ENCODE measurements around the gene EVA1A.

The EVA1A gene

GRCh38 chr2:75460630-75461029 is 100.1 kb downstream of the EVA1A start:
- TF ChIP-seq YY1 (IDR thresholded peaks at IDR 0.05; ENCODE audit: insufficient read depth, insufficient read length) (no peak), ZNF274 (IDR thresholded peaks at IDR 0.05; ENCODE audit: low read depth, low read length) (no peak), SUZ12 (IDR thresholded peaks at IDR 0.05; ENCODE audit: extremely low read depth, insufficient read depth, insufficient read length) (no peak)
- Histone ChIP-seq H3K27me3 (ENCODE audit: insufficient read depth, insufficient read length) (no peaks in the 10 kb centered on the region), H3K4me1 (ENCODE audit: insufficient read depth, insufficient read length) (no peaks in the 10 kb centered on the region), H3K9ac (ENCODE audit: insufficient read length, low read depth) (no peak overlapping the region), H3K9me3 (ENCODE audit: insufficient read depth, low read length) (no peaks in the 10 kb centered on the region), H3K4me3 (ENCODE audit: insufficient read length, low read depth) (no peak overlapping the region), H3K36me3 (ENCODE audit: insufficient read depth, insufficient read length, low read length) (no peaks in the 10 kb centered on the region)
- no peak for DNase-seq (ENCODE audit: low read depth, low spot score)

- Histone ChIP-seq H3K9me3 (ENCODE audit: insufficient read depth, low read length) (no peaks in the 10 kb centered on the region), H3K36me3 (ENCODE audit: insufficient read depth, insufficient read length, low read length) (no peaks in the 10 kb centered on the region), H3K27me3 (ENCODE audit: insufficient read depth, insufficient read length) (no peaks in the 10 kb centered on the region), H3K9ac (ENCODE audit: insufficient read length, low read depth) (no peak overlapping the region), H3K4me3 (ENCODE audit: insufficient read length, low read depth) (no peak overlapping the region), H3K4me1 (ENCODE audit: insufficient read depth, insufficient read length) (no peaks in the 10 kb centered on the region)
- TF ChIP-seq ZNF274 (IDR thresholded peaks at IDR 0.05; ENCODE audit: low read depth, low read length) (no peak), YY1 (IDR thresholded peaks at IDR 0.05; ENCODE audit: insufficient read depth, insufficient read length) (no peak), SUZ12 (IDR thresholded peaks at IDR 0.05; ENCODE audit: extremely low read depth, insufficient read depth, insufficient read length) (no peak)
- DNase-seq (ENCODE audit: low read depth, low spot score) = no peak
These were observed 101.0 kb downstream of the EVA1A start for GRCh38 chr2:75459565-75460310.

DNA sequence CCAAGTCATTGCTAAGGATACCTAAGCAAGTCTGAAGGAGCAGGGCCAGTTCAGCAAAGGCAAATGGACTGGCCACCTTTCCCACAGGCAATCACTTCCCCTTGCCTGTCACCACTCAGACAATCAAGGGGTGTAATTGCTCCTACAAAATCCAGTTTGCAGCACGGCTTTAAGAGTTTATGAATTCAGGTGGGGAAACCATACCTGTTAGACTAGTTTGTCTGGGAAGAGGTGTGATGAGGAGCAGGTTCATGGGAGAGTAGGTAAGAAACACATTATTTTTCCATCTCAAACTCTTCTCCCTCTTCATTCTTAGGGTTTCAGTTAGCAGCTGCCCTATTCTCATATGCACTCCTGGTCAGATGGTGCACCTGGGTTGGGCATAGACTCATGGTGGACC is 102.5 kb downstream of the EVA1A start:
- no peak overlapping the region for H3K9ac ChIP-seq (ENCODE audit: insufficient read length, low read depth)
- no peaks in the 10 kb centered on the region for H3K4me1 ChIP-seq (ENCODE audit: insufficient read depth, insufficient read length)
- DNase-seq (ENCODE audit: low read depth, low spot score) = no peak
- no peaks in the 10 kb centered on the region for H3K27me3 ChIP-seq (ENCODE audit: insufficient read depth, insufficient read length)
- no peaks in the 10 kb centered on the region for H3K36me3 ChIP-seq (ENCODE audit: insufficient read depth, insufficient read length, low read length)
- H3K4me3 ChIP-seq (ENCODE audit: insufficient read length, low read depth) = no peak overlapping the region
- TF ChIP-seq YY1 (IDR thresholded peaks at IDR 0.05; ENCODE audit: insufficient read depth, insufficient read length) (no peak), SUZ12 (IDR thresholded peaks at IDR 0.05; ENCODE audit: extremely low read depth, insufficient read depth, insufficient read length) (no peak), ZNF274 (IDR thresholded peaks at IDR 0.05; ENCODE audit: low read depth, low read length) (no peak)
- H3K9me3 ChIP-seq (ENCODE audit: insufficient read depth, low read length) = no peaks in the 10 kb centered on the region

DNA sequence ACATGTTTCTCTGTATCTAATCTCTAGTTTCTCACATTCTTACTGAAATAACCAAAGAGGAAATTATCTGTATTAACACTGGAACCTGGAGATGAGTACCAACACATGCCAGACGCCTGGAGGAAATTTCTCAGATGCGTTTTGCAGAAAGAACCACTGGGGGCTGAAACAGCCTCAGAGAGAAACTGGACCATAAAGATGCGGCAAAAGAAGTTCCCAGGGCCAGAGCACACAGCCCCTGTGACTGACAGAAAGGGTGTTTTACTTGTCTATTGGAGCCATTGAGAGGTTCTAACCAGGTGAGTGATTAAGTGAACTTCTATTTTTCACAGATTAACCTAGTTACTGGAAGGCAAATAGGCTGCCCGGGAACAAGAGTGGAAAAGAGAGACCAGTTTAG is 103.9 kb downstream of the EVA1A start:
- no peaks in the 10 kb centered on the region for H3K4me1 ChIP-seq (ENCODE audit: insufficient read depth, insufficient read length)
- no peak for DNase-seq (ENCODE audit: low read depth, low spot score)
- H3K4me3 ChIP-seq (ENCODE audit: insufficient read length, low read depth) = no peak overlapping the region
- H3K9ac ChIP-seq (ENCODE audit: insufficient read length, low read depth) = no peak overlapping the region
- no peaks in the 10 kb centered on the region for H3K36me3 ChIP-seq (ENCODE audit: insufficient read depth, insufficient read length, low read length)
- no peak for TF ChIP-seq YY1 (IDR thresholded peaks at IDR 0.05; ENCODE audit: insufficient read depth, insufficient read length)
- TF ChIP-seq ZNF274 (IDR thresholded peaks at IDR 0.05; ENCODE audit: low read depth, low read length) = no peak
- no peak for TF ChIP-seq SUZ12 (IDR thresholded peaks at IDR 0.05; ENCODE audit: extremely low read depth, insufficient read depth, insufficient read length)
- no peaks in the 10 kb centered on the region for H3K27me3 ChIP-seq (ENCODE audit: insufficient read depth, insufficient read length)
- H3K9me3 ChIP-seq (ENCODE audit: insufficient read depth, low read length) = no peaks in the 10 kb centered on the region

DNA sequence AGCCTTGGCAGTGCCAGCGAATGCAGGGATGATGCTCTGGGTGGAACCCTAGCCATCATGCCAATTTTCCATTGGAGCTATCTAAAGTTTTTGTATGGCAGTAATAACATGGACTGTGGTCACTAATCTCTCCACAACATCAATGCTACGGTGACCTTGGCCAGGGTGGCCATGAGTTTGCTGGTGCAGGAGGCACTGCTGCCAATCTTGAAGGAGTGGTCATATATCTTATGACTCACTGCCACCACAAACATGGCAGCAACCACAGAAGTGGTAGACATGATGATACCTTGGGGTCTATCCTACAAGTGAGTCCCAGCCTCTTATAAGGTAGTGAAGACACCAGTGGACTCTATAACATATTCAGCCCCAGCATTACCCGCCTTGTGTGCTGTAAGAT is 104.6 kb downstream of the EVA1A start:
- Histone ChIP-seq H3K9me3 (ENCODE audit: insufficient read depth, low read length) (no peaks in the 10 kb centered on the region), H3K9ac (ENCODE audit: insufficient read length, low read depth) (no peak overlapping the region), H3K4me3 (ENCODE audit: insufficient read length, low read depth) (no peak overlapping the region), H3K36me3 (ENCODE audit: insufficient read depth, insufficient read length, low read length) (no peaks in the 10 kb centered on the region), H3K4me1 (ENCODE audit: insufficient read depth, insufficient read length) (no peaks in the 10 kb centered on the region), H3K27me3 (ENCODE audit: insufficient read depth, insufficient read length) (no peaks in the 10 kb centered on the region)
- TF ChIP-seq SUZ12 (IDR thresholded peaks at IDR 0.05; ENCODE audit: extremely low read depth, insufficient read depth, insufficient read length) (no peak), ZNF274 (IDR thresholded peaks at IDR 0.05; ENCODE audit: low read depth, low read length) (no peak), YY1 (IDR thresholded peaks at IDR 0.05; ENCODE audit: insufficient read depth, insufficient read length) (no peak)
- DNase-seq (ENCODE audit: low read depth, low spot score) = no peak

DNA sequence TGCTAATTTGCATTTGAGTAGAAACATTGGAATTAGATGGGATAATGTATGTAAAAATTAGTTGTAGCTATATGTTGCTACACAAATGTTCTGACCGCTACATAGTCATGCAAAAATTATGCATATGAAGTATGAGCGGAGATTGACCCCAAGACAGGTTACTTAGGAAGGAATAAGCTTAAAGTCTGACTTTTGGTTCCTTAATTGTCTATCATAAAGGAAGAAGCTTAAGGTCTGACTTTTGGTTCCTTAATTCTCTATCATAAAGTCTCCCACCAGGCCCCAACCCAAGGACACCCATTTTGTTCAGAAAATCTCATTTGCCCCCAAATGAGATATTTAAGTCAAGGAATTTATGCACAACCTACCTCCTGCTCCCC is 106.5 kb downstream of the EVA1A start:
- H3K9ac ChIP-seq (ENCODE audit: insufficient read length, low read depth) = no peak overlapping the region
- no peaks in the 10 kb centered on the region for H3K27me3 ChIP-seq (ENCODE audit: insufficient read depth, insufficient read length)
- no peaks in the 10 kb centered on the region for H3K4me1 ChIP-seq (ENCODE audit: insufficient read depth, insufficient read length)
- H3K36me3 ChIP-seq (ENCODE audit: insufficient read depth, insufficient read length, low read length) = no peaks in the 10 kb centered on the region
- TF ChIP-seq YY1 (IDR thresholded peaks at IDR 0.05; ENCODE audit: insufficient read depth, insufficient read length) (no peak), ZNF274 (IDR thresholded peaks at IDR 0.05; ENCODE audit: low read depth, low read length) (no peak), SUZ12 (IDR thresholded peaks at IDR 0.05; ENCODE audit: extremely low read depth, insufficient read depth, insufficient read length) (no peak)
- no peak overlapping the region for H3K4me3 ChIP-seq (ENCODE audit: insufficient read length, low read depth)
- no peak for DNase-seq (ENCODE audit: low read depth, low spot score)
- peaks cover 10% of the 10 kb centered on the region for H3K9me3 ChIP-seq (ENCODE audit: insufficient read depth, low read length)

DNA sequence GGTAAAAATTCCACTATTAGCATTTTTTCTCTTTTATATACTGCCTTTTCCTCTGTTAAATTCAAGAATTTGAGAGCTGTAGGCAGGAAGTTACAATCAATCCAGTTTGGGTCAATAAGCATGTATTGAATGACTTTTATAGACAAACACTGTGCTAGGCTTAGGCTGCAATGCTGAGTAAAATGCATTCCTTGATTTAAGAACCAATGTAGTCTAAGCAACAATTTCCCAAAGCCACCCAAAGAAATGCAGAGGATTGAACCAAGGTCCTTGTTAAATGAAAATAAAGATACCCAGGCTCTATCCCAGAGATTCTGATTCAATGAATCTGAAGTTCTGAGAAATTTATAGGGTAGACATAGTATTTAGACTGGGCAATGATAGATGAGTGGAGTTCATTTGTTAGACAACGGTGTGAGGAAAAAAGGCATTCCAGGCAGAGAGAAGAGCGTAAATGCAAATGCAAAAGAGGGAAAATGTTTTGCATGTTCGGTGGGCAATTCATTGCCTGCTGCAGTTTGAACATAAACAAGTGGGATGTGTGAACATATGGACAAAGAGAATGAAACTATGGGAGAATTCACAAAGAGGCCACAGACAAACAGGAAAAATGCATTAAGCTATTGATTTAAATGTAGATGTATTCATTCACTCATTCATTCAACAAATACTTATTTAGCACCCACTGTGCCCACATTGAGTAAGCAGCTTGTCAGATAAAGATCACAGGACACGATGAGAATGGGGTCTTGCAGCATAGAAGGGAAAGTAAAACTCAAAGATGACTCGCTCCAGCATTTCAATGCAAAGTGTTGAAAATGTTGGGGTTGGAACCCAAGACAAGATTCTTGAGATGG is 107.1 kb downstream of the EVA1A start:
- no peak for TF ChIP-seq ZNF274 (IDR thresholded peaks at IDR 0.05; ENCODE audit: low read depth, low read length)
- no peak for TF ChIP-seq YY1 (IDR thresholded peaks at IDR 0.05; ENCODE audit: insufficient read depth, insufficient read length)
- TF ChIP-seq SUZ12 (IDR thresholded peaks at IDR 0.05; ENCODE audit: extremely low read depth, insufficient read depth, insufficient read length) = no peak
- H3K27me3 ChIP-seq (ENCODE audit: insufficient read depth, insufficient read length) = no peaks in the 10 kb centered on the region
- no peak for DNase-seq (ENCODE audit: low read depth, low spot score)
- no peak overlapping the region for H3K9ac ChIP-seq (ENCODE audit: insufficient read length, low read depth)
- H3K9me3 ChIP-seq (ENCODE audit: insufficient read depth, low read length) = peaks cover 10% of the 10 kb centered on the region
- H3K36me3 ChIP-seq (ENCODE audit: insufficient read depth, insufficient read length, low read length) = no peaks in the 10 kb centered on the region
- no peaks in the 10 kb centered on the region for H3K4me1 ChIP-seq (ENCODE audit: insufficient read depth, insufficient read length)
- H3K4me3 ChIP-seq (ENCODE audit: insufficient read length, low read depth) = no peak overlapping the region

Data from NT2/D1 (cell line).